Measurements from ENCODE around the gene IL10RB.

The IL10RB gene

DNA sequence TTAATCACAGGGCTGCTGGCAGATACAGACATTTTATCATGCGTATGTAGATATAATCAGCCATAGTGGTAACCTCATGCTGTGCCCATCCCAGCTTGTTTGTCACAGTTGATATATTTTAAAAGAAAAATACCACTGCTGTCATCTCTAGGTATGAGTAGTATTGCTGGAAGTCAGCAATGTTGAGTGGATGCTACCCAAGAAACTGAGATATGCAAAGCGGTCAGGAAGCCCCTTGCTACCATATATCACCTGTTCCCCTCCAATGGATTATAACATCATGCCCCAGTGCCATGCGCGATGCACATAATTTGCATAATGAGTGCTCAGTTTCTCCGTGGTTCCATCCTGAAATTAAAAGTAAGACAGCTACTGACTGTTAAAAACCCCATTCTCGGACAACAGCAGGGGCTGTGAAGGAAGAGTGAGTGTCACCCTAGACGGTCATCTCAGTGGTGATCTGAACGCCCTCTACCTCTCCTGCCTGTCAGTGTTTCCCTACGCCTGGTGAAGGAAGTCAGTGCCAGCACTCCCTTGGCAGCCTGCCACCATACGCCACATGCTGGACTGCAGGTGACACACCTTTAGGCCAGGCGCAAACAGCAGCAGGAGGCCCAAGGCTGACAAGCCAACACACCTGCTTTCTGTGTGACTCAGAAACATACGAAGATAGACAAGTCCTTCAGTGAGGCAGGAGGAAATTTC, 2.7 kb downstream of the IL10RB start:
- no peak for DNase-seq

DNA sequence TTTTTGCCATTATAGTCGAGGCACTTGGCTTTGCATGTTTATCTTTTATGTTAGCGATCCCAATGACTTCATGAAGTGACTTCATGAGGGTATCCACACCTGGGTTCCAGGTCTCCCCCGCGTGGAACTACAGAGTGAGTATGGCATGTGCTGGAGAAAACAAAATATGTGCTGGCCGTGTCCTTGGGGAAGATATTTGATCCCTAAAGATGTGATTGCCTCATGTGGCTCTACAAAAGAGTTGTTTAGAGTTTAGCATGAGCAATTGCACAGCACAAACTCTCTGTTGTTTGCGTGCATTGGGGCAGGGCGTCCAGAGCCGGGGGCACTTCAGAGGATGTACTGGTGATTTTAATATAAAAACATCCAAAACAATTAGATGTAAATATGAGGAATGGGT, 4.8 kb downstream of the IL10RB start:
- no peak for DNase-seq

DNA sequence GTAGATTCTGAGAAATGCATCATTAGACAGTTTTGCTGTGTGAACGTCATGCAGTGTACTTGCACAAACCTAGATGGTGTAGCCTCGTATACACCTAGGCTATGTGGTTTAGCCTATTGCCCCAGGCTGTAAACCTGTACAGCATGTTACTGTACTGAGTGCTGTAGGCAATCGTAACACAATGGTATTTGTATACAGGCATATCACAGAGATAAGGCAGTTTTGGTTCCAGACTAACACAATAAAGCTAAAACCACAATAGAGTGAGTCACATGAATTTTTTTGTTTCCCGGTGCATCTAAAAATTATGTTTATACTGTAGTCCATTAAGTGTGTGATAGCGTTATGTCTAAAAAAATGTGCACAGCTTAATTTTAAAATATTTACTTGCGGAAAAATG, 6.9 kb downstream of the IL10RB start:
- no peak for DNase-seq

DNA sequence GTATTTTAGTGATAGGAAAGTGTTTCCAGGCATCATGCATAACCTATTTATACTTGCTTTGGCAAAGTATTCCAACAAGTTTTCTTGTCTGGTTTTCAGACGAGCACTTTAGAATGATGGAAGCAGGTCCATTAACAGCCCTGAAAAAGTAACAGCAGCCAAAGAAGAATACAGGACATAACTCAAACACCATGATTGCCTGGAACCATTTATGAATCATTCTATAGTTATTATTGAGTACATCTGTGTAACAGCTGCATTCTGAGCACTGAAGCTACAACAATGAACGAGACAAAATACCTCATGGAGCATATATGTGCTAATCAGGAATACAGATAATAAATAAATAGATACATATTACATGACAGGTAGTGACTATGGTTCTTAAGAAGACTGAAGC, 12.6 kb downstream of the IL10RB start:
- peak; percentile 63 for DNase-seq

DNA sequence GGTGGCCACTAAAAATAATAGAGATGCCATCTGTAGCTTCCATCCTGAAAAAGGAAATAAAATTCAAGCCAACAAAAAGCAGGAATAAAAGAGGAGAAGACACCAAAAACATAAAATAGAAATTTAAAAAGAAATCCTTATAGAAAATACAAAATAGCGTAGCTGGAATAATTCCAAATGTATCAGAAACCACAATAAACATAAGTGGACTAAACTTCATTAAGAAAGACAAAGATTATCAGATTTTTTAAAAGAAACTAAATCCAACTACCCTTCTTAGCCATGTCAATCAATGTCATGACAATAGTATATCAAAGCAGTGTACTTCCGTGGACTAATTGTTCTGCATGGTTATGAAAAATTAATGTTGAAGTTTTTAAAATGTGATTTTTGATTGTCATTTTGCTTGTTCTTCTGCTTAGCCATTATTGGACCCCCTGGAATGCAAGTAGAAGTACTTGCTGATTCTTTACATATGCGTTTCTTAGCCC, 13.2 kb downstream of the IL10RB start:
- no peak for DNase-seq

DNA sequence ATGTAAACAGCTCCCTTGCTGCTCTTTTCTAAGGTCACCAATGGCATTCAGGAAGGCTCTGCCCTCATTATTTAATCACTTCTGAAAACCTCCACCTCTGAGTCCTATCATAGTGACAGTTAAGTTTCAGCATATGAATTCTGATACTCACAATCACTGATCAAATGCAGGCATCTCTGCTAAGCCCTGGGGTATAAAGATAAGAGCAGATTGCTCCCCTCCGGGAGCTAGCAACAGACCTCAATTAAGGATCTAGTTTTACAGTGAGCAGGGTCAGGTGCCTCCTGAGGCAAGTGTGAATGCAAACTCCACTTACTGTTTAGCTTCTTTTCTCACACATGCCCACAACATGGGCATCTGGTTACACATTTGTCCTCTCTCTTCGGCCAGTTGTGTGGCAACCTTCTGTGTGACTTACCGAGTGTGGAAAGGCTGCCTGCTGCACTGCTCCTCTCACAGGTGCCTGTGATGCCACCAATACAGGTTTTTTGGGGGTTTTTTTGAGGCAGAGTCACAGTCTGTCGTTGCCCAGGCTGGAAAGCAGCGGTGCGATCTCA, 15.0 kb downstream of the IL10RB start:
- DNase-seq: no peak

DNA sequence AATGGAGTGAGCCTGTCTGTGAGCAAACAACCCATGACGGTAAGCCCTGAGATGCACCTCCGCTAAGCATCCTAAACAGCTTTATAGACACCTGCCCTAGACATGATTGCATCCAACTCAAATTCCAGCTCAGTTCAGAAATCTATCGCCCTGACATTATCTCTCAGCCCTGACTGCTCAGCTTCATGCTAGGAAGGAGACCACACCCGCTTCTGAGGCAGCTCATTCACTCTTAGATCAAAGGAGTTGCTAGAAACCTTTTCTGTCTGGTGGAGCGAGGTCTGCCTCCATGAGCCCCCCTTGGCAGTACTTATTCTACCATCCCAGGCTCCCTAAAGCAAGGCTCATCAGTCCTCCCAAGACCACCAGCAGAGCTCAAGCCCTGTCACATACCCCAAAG, 17.0 kb downstream of the IL10RB start:
- no peak for DNase-seq

DNA sequence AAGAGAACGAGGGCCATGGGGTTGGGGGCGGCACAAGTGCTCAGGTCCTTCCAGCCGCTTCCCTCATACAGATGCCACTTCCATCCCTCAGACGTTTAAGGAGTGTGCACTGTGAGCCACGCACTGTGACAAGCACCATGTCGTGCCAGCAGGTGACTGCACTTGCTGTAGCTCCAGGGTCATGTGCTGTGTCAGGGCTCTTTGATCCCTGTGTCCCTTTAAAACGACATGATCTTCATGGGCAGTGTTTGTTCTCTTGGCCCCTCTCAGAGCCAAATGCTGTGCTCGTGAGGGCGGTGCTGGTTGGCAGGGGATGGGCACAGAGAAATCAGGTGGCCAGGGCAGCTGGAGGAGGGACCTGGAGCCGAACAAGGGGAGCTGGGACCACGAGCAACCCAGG, 19.9 kb downstream of the IL10RB start:
- no peak for DNase-seq

DNA sequence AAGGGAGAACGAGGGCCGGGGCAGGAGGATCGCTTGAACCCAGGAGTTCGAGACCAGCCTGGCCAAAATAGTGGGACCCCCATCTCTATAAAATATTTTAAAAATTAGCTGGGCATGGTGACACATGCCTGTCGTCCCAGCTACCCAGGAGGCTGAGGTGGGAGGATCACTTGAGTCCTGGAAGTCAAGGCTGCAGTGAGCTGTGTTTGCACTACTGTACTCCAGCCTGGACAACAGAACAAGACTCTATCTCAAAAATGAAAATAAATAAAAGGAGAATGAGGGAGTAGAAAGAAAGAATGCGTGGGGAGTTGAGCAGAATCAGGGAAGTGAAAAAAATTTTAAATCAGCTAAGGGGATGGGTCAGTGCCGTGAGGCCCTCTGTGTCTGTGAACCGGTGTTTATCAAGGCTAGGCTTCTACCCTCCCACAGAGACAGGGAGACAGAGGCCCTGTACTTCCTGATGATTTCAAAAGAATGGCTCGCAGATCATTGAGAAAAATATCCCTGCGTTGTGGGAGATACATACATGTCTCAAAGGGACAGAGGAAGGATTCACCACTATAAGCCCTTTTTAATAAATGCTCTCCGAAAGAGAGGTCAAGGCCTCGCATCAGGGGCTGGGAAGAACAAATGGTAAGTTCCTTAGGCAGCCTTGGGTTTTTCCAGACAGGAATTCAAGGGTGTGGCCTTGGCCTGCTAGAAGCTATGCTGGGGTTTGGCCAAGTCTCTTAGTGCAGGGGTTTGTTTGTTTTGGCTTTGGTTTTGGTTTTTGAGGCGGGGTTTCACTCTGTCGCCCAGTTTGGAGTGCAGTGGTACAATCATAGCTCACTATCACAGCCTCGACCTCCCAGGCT, 20.7 kb downstream of the IL10RB start:
- peak; percentile 58 for DNase-seq

DNA sequence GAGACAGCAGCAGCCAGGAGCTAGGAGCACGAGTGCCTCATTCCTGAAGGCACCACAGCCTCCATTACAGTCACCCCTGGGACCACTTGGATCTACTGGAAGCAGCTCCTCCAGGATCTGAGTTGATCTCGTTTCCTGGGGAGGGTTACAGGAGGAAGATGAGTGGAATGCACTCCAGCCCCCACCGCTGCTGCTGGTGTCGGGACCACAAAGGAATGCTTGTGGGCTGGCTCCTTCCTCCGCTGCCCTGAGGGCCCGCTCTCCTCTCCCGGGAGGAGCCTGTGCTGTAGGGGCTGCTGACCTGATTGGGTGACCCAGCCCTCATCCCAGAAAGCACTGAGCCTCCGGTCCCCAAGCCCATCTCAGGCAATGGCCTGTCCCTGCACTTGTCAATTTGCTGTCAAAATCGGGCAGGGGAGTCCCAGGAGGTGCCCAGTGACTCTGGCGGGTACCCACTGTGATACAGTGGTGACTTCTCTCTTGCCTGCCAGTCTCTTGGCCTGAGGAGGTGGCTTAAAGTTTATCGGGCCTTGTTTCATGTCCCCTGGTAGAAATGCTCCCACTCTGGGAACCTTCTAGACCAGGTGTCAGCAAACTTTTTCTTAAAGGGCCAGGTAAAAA, 23.1 kb downstream of the IL10RB start:
- no peak for DNase-seq

DNA sequence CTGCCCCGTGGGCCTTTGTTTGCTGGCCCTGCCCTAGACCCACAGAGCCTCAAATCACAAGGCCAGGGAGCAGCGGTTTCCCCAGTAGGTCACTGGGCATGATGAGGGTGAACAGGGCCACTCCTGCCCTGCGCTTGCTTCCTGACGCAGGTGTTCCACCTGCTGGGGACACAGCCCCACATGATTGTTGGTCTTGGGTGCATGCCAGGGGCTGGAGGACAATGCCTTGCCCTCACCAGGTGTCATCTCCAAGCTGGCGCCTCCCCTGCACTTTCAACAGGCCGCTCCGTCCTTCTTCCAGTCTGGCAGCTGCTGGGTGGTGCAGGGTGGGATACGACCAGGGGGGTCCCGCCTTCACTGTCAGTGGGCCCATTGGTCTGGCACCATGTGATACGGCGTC, 24.3 kb downstream of the IL10RB start:
- no peak for DNase-seq

DNA sequence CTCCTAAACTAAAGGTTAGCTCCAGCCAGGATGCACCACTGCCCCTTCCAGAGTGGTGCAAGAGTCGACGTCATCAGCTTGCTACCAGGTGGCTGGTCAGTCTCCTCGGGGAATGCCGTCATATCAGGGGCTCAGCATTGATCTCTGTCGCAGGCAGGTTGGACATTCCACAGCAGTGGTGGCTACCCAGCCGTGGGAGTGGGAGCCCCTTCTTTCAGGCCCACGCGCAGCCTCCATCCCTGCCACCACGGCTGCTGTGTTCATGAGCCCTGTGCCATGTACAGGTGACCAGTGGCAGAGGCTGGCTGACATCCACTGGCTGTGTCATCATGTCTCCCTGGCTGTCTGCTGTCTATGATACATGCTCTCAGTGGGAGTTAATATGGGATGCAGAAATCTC, 25.5 kb downstream of the IL10RB start:
- no peak for DNase-seq

DNA sequence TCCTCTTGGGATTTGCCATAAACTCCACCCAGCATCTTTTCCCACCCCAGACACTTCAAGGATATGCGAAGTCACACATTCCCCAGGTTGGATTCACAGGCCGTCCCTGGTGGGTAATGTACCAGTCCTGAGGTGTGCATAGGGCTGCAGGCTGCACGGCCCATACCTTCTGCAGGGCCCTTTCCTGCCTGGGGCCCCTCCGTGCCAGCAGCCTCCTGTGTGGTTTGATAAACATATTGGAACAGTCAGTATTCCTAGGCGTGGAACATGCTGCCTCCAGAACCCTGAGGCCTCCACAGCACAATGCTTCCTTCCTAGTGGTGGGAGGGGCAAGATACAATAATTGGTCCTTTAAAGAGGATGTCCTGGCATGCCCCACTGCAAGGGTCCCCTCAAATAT, 26.6 kb downstream of the IL10RB start:
- no peak for DNase-seq

DNA sequence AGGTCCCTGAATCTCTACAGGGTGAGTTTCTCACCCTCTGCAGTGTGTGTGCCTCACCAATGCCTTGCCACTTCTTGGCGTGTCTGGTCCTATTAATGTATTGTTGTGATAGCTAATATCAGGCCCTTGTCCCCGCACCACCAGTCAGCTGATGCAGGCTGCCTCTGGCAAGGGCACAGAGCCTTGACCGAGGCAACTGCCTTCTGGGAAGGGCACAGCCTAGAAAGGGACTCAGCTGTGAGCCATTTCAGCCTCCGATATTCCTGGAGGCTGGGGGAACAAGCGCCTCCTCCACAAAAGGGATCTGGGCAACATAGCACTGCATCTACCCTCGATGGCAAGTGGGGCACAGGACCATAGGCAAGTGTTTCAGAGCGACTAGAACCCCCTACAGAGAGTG, 27.0 kb downstream of the IL10RB start:
- no peak for DNase-seq

DNA sequence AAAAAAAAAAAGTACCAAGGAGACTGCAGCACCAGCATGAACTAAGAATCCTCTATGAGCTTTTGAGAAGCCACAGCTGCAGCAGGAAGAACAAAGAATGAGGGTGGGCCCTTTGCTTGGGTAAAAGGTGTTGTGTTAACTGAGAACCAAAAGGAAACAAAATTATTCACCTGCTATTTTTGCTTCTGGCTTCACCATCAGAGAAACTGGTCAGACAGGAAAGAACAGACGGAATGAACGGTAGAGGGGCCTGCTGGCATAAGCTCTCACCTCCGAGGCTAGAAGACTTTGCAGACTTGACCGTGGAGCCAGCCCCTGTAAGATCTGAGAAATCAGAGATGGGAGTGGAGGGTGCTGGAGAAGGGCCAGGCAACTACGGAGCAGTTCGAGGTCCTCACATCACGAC, 27.6 kb downstream of the IL10RB start:
- DNase-seq: no peak

DNA sequence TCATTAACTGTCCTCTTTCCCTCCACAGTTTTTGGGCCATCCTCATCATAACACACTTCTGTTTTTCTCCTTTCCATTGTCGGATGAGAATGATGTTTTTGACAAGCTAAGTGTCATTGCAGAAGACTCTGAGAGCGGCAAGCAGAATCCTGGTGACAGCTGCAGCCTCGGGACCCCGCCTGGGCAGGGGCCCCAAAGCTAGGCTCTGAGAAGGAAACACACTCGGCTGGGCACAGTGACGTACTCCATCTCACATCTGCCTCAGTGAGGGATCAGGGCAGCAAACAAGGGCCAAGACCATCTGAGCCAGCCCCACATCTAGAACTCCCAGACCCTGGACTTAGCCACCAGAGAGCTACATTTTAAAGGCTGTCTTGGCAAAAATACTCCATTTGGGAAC, 30.0 kb downstream of the IL10RB start:
- no peak for DNase-seq

DNA sequence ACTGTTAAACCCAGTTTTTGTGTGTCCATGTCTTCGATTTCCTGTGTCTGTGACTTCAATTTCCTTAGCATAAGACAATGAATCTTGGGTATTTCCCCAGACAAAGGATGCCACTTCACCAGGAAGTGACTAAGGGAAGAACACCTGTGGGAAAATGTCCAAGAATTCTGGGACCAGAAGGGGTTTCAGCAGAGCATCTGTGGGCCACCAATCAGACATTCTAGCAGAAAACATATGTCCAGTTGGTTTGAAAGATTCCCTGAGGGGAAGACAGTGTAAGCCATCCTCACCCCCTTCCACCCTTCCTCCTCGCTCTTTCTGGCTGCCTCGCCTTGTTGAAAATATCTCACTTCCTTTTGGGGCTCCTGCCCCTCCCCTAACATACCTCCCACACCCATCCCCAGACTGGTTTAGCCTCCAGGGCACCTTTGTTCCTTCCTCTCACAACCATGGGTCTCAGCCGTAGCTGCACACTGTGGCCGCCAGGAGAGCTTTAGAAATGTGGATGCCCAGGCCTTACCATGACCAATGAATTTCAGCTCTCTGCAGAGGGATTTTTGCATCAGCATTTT, 33.1 kb downstream of the IL10RB start:
- no peak for DNase-seq

DNA sequence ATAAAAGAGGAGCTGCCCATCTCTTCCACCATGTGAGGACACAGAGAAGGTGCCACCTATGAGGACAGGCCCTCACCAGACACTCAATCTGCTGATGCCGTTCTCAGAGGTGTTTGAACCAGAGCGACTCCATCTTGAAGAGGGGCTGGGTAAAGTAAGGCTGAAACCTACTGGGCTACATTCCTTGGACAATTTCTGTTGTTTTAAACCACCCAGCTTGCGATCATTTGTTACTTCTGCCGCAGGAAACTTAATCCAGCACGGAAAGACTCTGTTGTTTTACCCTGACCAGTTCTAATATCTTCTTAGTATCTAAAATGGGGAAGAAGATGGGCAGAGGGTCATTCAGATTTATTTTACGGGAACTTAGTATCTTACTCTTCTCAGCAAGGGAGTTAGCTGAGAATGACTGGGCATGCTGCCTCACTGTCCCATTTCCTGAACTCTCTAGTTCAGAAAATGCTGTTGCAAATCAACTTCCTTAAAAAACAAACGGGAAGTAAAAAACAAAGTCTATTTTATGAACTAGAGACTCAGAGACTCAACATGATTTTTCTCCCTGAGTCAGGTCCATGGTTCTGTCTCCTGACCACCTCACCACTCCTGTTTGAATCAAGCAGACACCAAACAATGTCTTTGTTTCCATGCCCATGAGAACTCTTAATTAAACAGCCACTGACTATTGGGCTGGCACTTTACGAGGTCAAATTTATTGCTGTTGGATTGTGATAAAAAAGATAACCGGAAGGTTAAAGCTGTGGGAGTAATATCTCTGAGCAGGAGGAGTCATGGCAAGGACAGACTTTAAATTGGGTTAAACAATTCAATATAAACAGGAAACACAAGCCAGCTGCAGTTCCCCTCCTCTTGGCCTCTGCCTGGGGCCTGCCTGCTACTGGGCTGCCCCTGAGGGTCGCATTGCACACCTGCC, 34.8 kb downstream of the IL10RB start:
- DNase-seq: no peak

DNA sequence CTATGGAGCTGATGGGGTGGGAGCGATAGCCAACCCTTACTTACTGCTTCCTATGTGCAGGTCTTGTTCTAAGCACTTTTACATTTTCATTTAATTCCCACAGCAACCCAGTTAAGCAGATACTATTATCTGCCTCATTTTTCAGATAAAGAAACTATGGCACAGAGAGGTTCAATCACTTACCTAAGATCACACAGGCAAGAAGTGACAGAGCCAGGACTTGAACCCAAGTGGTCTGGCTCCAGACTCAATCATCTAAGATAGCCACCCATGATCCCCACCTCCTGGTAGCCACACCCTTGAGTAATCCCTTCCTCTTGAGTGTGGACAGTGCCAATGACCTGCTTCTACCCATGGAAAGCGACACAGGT, 35.5 kb downstream of the IL10RB start:
- DNase-seq: no peak

DNA sequence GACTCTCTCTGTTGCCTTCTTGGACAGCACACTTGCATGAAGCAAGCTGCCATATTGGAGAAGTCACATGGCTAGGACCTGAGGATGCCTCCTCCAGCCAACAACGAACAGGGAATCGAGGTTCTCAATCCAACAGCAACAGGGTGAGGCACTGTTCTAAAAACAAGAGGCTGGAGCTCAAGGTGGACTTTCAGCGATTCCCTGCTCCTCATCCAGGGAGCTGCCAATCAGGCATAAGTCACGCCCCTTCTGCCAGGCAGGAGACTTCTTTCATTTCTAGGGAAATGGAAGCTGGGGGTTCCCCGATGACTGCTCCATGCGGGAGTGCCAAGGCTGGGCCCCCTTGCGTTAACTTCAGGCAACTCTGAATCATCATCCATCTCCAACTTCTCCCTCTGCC, 35.9 kb downstream of the IL10RB start:
- DNase-seq: no peak

DNA sequence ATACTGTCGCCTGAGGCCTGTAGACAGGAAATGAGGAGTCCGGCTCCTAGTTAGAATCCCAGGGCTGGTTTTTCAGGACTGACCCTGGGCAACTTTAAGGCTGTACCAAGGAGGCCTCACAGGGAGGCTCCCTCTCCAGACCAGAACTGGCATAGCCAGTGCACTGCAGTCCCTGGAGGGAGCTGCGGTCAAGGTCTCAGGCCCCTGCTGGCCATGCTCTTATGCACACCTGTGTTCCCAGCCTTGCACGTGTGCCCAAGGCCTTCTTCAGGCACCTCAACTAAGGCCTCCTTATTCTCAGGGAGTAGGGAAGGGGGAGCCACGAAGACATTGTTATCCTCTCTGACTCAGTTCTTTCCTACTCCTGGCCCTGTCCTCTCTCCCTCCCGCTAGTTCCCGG, 36.6 kb downstream of the IL10RB start:
- no peak for DNase-seq

DNA sequence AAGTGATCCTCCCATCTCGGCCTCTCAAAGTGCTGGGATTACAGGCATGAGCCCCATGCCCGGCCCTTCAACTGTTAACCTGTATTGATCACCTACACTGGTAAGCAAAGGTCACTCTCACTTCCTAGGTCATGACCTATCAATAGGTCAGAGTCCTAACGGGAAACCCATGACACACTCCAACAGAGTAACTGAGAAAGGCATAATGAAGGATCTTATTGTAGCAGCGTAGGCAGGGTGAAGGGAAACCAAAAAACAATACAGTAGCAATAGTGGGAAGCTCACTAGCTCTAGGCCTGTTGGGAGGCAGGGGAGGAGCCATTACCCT, 39.1 kb downstream of the IL10RB start:
- DNase-seq: no peak

Measured in HCEC 1CT (cell line).